ENCODE data around the gene CFAP161.

CFAP161 gene

DNA sequence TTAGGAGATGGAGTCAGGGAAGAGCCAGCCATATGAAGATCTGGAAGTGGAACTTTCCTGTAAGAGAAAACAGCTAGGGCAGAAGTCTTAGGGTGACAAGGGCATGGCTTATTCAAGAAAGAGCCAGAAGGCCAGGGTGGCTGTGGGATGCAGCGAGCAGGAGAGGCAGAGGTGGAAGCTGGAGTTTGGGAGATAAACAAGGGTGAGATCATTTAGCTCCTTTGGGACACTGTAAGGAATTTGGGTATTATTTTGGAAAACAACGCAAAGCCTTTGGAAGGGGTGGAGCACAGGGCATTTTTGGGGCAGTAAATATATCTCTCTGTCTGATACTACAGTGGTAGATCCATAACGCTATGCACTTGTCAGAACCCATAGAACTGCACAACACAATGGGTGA lies 57.6 kb downstream of the CFAP161 start:
- Histone ChIP-seq H3K36me3 (ENCODE audit: insufficient read depth, low read length) (no peaks in the 10 kb centered on the region), H2AFZ (ENCODE audit: low read length) (no peak overlapping the region), H3K79me2 (ENCODE audit: insufficient read depth, low read length) (no peaks in the 10 kb centered on the region), H3K9ac (ENCODE audit: low read depth, low read length, poor library complexity, severe bottlenecking) (no peak overlapping the region), H3K9me3 (ENCODE audit: insufficient read depth, low read depth, low read length) (no peaks in the 10 kb centered on the region), H3K27me3 (ENCODE audit: insufficient read depth, low read length, poor library complexity, severe bottlenecking) (no peaks in the 10 kb centered on the region), H3K9me2 (replicated peaks; ENCODE audit: low read depth, low read length) (no peaks in the 10 kb centered on the region), H3F3A (ENCODE audit: low read depth) (no peaks in the 10 kb centered on the region), H3K4me2 (ENCODE audit: low read depth, low read length, poor library complexity, severe bottlenecking) (no peak overlapping the region), H3K4me3 (ENCODE audit: low read length, poor library complexity, severe bottlenecking) (no peak overlapping the region), H4K20me1 (ENCODE audit: insufficient read depth, low read length, poor library complexity, severe bottlenecking) (no peaks in the 10 kb centered on the region), H3K4me1 (ENCODE audit: insufficient read depth, low read length, poor library complexity, severe bottlenecking) (no peaks in the 10 kb centered on the region)
- TF ChIP-seq, protein P1, sequence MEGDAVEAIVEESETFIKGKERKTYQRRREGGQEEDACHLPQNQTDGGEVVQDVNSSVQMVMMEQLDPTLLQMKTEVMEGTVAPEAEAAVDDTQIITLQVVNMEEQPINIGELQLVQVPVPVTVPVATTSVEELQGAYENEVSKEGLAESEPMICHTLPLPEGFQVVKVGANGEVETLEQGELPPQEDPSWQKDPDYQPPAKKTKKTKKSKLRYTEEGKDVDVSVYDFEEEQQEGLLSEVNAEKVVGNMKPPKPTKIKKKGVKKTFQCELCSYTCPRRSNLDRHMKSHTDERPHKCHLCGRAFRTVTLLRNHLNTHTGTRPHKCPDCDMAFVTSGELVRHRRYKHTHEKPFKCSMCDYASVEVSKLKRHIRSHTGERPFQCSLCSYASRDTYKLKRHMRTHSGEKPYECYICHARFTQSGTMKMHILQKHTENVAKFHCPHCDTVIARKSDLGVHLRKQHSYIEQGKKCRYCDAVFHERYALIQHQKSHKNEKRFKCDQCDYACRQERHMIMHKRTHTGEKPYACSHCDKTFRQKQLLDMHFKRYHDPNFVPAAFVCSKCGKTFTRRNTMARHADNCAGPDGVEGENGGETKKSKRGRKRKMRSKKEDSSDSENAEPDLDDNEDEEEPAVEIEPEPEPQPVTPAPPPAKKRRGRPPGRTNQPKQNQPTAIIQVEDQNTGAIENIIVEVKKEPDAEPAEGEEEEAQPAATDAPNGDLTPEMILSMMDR (conservative IDR thresholded peaks at IDR 0.05; ENCODE audit: low read length), result no peak
- TF ChIP-seq EZH2phosphoT487 (IDR thresholded peaks at IDR 0.05; ENCODE audit: borderline replicate concordance), result no peak

DNA sequence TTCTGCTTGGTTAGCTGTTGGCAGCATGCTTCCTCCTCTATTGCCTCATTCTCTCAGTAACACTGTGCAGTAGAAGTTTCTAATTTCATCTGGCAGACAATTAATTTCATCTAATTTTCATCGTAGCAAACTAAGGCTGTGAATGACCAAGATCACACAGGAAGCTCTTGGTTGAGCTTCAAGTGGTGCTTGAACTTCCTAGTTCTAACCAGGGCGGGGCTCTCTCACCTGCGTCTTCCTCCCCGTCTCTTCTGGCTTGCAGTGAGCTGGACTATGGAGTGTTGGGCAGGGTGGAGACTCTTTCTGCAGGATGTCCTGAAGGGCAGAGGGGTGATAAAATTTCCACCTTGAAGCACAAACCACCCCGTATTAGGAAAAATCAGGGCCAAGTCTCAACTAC lies 60.7 kb downstream of the CFAP161 start:
- Histone ChIP-seq H3K36me3 (ENCODE audit: insufficient read depth, low read length) (no peaks in the 10 kb centered on the region), H3K4me2 (ENCODE audit: low read depth, low read length, poor library complexity, severe bottlenecking) (no peak overlapping the region), H3K9ac (ENCODE audit: low read depth, low read length, poor library complexity, severe bottlenecking) (no peak overlapping the region), H3K4me3 (ENCODE audit: low read length, poor library complexity, severe bottlenecking) (no peak overlapping the region), H3K27me3 (ENCODE audit: insufficient read depth, low read length, poor library complexity, severe bottlenecking) (no peaks in the 10 kb centered on the region), H3K79me2 (ENCODE audit: insufficient read depth, low read length) (no peaks in the 10 kb centered on the region), H3F3A (ENCODE audit: low read depth) (no peaks in the 10 kb centered on the region), H2AFZ (ENCODE audit: low read length) (no peak overlapping the region), H3K9me3 (ENCODE audit: insufficient read depth, low read depth, low read length) (no peaks in the 10 kb centered on the region), H3K4me1 (ENCODE audit: insufficient read depth, low read length, poor library complexity, severe bottlenecking) (no peaks in the 10 kb centered on the region), H3K9me2 (replicated peaks; ENCODE audit: low read depth, low read length) (no peaks in the 10 kb centered on the region), H4K20me1 (ENCODE audit: insufficient read depth, low read length, poor library complexity, severe bottlenecking) (no peaks in the 10 kb centered on the region)
- TF ChIP-seq EZH2phosphoT487 (IDR thresholded peaks at IDR 0.05; ENCODE audit: borderline replicate concordance), result no peak
- TF ChIP-seq, protein P1 (conservative IDR thresholded peaks at IDR 0.05; ENCODE audit: low read length), result no peak

DNA sequence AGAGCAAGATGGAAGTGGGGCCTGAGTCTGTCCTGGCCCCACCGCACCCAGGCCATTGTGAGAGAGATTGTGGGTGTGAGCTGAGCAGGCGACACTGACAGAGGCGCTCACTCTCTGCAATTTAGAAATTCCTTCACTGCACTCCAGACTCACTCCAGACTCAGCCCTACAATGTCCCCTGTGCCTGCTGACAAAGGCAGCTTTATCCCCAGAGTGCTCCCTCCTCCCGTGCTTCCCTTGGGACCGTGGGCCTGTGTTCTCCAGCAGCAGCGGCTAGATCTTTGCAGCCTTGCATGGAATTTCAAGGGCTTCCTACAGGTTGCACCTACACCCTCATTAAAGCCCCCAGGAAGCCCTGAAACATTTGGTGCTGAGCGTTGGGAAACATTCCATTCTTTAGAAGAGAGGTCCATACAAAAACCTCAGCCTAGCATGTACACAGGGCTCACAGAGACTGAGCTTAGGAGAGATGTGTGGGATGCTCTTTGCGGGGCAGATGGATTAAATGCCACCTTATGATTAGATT lies 61.3 kb downstream of the CFAP161 start:
- no peaks in the 10 kb centered on the region for H3K36me3 ChIP-seq (ENCODE audit: insufficient read depth, low read length)
- no peak overlapping the region for H3K9ac ChIP-seq (ENCODE audit: low read depth, low read length, poor library complexity, severe bottlenecking)
- H3K27me3 ChIP-seq (ENCODE audit: insufficient read depth, low read length, poor library complexity, severe bottlenecking), result no peaks in the 10 kb centered on the region

More for the DNA sequence above, 61.3 kb downstream of the CFAP161 start:
- Histone ChIP-seq H3K4me1 (ENCODE audit: insufficient read depth, low read length, poor library complexity, severe bottlenecking) (no peaks in the 10 kb centered on the region), H3K9me2 (replicated peaks; ENCODE audit: low read depth, low read length) (no peaks in the 10 kb centered on the region), H3K9me3 (ENCODE audit: insufficient read depth, low read depth, low read length) (no peaks in the 10 kb centered on the region), H4K20me1 (ENCODE audit: insufficient read depth, low read length, poor library complexity, severe bottlenecking) (no peaks in the 10 kb centered on the region), H2AFZ (ENCODE audit: low read length) (no peak overlapping the region), H3K79me2 (ENCODE audit: insufficient read depth, low read length) (no peaks in the 10 kb centered on the region), H3F3A (ENCODE audit: low read depth) (no peaks in the 10 kb centered on the region), H3K4me2 (ENCODE audit: low read depth, low read length, poor library complexity, severe bottlenecking) (no peak overlapping the region), H3K4me3 (ENCODE audit: low read length, poor library complexity, severe bottlenecking) (no peak overlapping the region)
- TF ChIP-seq, protein P1 (conservative IDR thresholded peaks at IDR 0.05; ENCODE audit: low read length), result no peak
- no peak for TF ChIP-seq EZH2phosphoT487 (IDR thresholded peaks at IDR 0.05; ENCODE audit: borderline replicate concordance)

Data from Loucy (cell line).